PFSK-1 (cell line): ENCODE results near the gene KDM4B.

Source experiments
- TAF1 ChIP-seq: IDR thresholded peaks from 2 replicates; pipeline ENCODE4 v1.6.1; 2012; ENCODE audit warnings: low read length, control low read depth, borderline replicate concordance; ENCODE audit not compliant: insufficient read depth
- TF ChIP-seq, protein P1 (sequence below), 2 experiments: IDR thresholded peaks; 2 replicates each; pipeline versions ENCODE4 v1.6.1 to v1.8.0; 2011 to 2012; ENCODE audit warnings: low read depth in 2 of 2, low read length in 2 of 2, control low read depth in 1 of 2, inconsistent platforms in 1 of 2, mild to moderate bottlenecking in 1 of 2, moderate library complexity in 1 of 2; ENCODE audit not compliant: insufficient read depth in 1 of 2

DNA sequence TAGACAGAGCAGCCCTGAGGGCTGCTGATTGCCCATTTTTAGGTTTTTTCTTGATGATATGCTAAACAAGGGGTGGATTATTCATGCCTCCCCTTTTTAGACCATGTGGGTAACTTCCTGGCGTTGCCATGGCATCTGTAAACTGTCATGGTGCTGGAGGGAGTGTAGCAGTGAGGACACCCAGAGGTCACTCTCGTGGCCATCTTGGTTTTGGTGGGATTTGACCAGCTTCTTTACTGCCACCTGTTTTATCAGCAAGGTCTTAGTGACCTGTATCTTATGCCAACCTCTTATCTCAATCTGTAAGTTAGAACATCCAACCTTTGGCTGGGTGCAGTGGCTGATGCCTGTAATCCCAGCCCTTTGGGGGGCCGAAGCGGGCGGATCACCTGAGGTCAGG lies 223.7 kb downstream of the KDM4B start:
- TF ChIP-seq, protein P1, sequence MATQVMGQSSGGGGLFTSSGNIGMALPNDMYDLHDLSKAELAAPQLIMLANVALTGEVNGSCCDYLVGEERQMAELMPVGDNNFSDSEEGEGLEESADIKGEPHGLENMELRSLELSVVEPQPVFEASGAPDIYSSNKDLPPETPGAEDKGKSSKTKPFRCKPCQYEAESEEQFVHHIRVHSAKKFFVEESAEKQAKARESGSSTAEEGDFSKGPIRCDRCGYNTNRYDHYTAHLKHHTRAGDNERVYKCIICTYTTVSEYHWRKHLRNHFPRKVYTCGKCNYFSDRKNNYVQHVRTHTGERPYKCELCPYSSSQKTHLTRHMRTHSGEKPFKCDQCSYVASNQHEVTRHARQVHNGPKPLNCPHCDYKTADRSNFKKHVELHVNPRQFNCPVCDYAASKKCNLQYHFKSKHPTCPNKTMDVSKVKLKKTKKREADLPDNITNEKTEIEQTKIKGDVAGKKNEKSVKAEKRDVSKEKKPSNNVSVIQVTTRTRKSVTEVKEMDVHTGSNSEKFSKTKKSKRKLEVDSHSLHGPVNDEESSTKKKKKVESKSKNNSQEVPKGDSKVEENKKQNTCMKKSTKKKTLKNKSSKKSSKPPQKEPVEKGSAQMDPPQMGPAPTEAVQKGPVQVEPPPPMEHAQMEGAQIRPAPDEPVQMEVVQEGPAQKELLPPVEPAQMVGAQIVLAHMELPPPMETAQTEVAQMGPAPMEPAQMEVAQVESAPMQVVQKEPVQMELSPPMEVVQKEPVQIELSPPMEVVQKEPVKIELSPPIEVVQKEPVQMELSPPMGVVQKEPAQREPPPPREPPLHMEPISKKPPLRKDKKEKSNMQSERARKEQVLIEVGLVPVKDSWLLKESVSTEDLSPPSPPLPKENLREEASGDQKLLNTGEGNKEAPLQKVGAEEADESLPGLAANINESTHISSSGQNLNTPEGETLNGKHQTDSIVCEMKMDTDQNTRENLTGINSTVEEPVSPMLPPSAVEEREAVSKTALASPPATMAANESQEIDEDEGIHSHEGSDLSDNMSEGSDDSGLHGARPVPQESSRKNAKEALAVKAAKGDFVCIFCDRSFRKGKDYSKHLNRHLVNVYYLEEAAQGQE (IDR thresholded peaks at IDR 0.05; ENCODE audit: insufficient read depth in 1 of 2, low read depth in 2 of 2, low read length in 2 of 2), result no peak
- TF ChIP-seq TAF1, result no peak
